K562 (cell line): Measurements from ENCODE around the gene PRKG1.

ENCODE experiments used
- ADNP ChIP-seq: fragments of 200-800 bp; sonication (Bioruptor generic); IDR thresholded peaks from 2 replicates; pipeline ENCODE4 v1.6.1; 2016; ENCODE audit warnings: missing genetic modification characterization, missing compliant biosample characterization
- DDX20 ChIP-seq: fragments of 450-650 bp; IDR thresholded peaks from 2 replicates; pipeline ENCODE4 v1.6.1; 2016; ENCODE audit warnings: missing genetic modification characterization, low read depth, mild to moderate bottlenecking, missing compliant biosample characterization, moderate library complexity
- GATAD2B ChIP-seq: fragments of 450-650 bp; IDR thresholded peaks from 2 replicates; pipeline ENCODE4 v1.6.1; 2017; ENCODE audit warnings: mild to moderate bottlenecking, borderline replicate concordance
- HDAC2 ChIP-seq: fragments of 450-650 bp; IDR thresholded peaks from 2 replicates; pipeline ENCODE4 v1.6.1; 2016; ENCODE audit warnings: mild to moderate bottlenecking
- POLR2A ChIP-seq: fragments of 450-650 bp; conservative IDR thresholded peaks from 2 replicates; pipeline ENCODE4 v1.6.1; 2016
- PTBP1 ChIP-seq: fragments of 200-400 bp; formaldehyde crosslinking; IDR thresholded peaks from 2 replicates; pipeline ENCODE4 v1.6.1; 2017; ENCODE audit warnings: low read depth, low read length
- TF ChIP-seq, protein P1 (sequence below): sonication (generic); formaldehyde crosslinking; IDR thresholded peaks from 2 replicates; pipeline ENCODE4 v1.9.0; 2022; ENCODE audit warnings: mild to moderate bottlenecking, missing genetic modification reagents
- TF ChIP-seq, protein P2 (sequence below): IDR thresholded peaks from 3 replicates; pipeline ENCODE4 v1.6.1; 2011; ENCODE audit warnings: borderline replicate concordance, mild to moderate bottlenecking, moderate library complexity; ENCODE audit not compliant: insufficient read length; ENCODE audit errors: extremely low read depth
- TF ChIP-seq, protein P3 (sequence below): fragments of 150-350 bp; conservative IDR thresholded peaks from 2 replicates; pipeline ENCODE4 v1.6.1; 2014; ENCODE audit warnings: low read length
- TF ChIP-seq, protein P4 (sequence below), 2 experiments: fragments of 450-650 bp; IDR thresholded peaks; 2 replicates each; pipeline ENCODE4 v1.6.1; 2016
- TF ChIP-seq, protein P5 (sequence below): fragments of 450-650 bp; conservative IDR thresholded peaks from 2 replicates; pipeline ENCODE4 v1.6.1; 2016; ENCODE audit warnings: missing genetic modification characterization, low read depth, mild to moderate bottlenecking, missing compliant biosample characterization, moderate library complexity

DNA sequence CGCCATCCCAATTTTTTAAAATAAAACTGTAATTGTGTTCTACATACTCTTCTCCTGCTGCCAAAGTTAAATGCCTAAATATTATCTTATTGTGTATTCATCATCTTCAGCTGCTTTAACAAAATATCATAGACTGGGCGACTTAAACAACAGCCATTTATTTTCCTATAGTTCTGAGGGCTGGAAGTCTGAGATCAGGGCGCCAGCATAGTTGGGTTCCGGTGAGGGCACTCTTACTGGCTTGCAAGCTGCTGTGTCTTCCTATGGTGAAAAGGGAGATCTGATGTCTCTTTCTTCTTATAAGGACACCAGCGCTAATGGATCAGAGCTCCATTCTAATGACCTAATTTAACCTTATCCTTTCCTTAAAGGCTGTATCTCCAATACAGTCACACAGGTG, 594.8 kb downstream of the PRKG1 start:
- TF ChIP-seq POLR2A (no peak), PTBP1 (no peak), HDAC2 (no peak), ADNP (tag) (no peak), DDX20 (tag) (no peak), GATAD2B (no peak)
- TF ChIP-seq, protein P1, sequence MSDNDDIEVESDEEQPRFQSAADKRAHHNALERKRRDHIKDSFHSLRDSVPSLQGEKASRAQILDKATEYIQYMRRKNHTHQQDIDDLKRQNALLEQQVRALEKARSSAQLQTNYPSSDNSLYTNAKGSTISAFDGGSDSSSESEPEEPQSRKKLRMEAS (CRISPR knock-in tag), result no peak
- TF ChIP-seq, protein P2, sequence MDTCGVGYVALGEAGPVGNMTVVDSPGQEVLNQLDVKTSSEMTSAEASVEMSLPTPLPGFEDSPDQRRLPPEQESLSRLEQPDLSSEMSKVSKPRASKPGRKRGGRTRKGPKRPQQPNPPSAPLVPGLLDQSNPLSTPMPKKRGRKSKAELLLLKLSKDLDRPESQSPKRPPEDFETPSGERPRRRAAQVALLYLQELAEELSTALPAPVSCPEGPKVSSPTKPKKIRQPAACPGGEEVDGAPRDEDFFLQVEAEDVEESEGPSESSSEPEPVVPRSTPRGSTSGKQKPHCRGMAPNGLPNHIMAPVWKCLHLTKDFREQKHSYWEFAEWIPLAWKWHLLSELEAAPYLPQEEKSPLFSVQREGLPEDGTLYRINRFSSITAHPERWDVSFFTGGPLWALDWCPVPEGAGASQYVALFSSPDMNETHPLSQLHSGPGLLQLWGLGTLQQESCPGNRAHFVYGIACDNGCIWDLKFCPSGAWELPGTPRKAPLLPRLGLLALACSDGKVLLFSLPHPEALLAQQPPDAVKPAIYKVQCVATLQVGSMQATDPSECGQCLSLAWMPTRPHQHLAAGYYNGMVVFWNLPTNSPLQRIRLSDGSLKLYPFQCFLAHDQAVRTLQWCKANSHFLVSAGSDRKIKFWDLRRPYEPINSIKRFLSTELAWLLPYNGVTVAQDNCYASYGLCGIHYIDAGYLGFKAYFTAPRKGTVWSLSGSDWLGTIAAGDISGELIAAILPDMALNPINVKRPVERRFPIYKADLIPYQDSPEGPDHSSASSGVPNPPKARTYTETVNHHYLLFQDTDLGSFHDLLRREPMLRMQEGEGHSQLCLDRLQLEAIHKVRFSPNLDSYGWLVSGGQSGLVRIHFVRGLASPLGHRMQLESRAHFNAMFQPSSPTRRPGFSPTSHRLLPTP, result no peak
- TF ChIP-seq, protein P3, sequence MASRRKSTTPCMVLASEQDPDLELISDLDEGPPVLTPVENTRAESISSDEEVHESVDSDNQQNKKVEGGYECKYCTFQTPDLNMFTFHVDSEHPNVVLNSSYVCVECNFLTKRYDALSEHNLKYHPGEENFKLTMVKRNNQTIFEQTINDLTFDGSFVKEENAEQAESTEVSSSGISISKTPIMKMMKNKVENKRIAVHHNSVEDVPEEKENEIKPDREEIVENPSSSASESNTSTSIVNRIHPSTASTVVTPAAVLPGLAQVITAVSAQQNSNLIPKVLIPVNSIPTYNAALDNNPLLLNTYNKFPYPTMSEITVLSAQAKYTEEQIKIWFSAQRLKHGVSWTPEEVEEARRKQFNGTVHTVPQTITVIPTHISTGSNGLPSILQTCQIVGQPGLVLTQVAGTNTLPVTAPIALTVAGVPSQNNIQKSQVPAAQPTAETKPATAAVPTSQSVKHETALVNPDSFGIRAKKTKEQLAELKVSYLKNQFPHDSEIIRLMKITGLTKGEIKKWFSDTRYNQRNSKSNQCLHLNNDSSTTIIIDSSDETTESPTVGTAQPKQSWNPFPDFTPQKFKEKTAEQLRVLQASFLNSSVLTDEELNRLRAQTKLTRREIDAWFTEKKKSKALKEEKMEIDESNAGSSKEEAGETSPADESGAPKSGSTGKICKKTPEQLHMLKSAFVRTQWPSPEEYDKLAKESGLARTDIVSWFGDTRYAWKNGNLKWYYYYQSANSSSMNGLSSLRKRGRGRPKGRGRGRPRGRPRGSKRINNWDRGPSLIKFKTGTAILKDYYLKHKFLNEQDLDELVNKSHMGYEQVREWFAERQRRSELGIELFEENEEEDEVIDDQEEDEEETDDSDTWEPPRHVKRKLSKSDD, result no peak
- TF ChIP-seq, protein P4, sequence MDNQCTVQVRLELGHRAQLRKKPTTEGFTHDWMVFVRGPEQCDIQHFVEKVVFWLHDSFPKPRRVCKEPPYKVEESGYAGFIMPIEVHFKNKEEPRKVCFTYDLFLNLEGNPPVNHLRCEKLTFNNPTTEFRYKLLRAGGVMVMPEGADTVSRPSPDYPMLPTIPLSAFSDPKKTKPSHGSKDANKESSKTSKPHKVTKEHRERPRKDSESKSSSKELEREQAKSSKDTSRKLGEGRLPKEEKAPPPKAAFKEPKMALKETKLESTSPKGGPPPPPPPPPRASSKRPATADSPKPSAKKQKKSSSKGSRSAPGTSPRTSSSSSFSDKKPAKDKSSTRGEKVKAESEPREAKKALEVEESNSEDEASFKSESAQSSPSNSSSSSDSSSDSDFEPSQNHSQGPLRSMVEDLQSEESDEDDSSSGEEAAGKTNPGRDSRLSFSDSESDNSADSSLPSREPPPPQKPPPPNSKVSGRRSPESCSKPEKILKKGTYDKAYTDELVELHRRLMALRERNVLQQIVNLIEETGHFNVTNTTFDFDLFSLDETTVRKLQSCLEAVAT (IDR thresholded peaks at IDR 0.05), result no peak
- TF ChIP-seq, protein P5, sequence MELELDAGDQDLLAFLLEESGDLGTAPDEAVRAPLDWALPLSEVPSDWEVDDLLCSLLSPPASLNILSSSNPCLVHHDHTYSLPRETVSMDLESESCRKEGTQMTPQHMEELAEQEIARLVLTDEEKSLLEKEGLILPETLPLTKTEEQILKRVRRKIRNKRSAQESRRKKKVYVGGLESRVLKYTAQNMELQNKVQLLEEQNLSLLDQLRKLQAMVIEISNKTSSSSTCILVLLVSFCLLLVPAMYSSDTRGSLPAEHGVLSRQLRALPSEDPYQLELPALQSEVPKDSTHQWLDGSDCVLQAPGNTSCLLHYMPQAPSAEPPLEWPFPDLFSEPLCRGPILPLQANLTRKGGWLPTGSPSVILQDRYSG (tag), result no peak
